ENCODE results near the gene EHF.

Gene EHF

DNA sequence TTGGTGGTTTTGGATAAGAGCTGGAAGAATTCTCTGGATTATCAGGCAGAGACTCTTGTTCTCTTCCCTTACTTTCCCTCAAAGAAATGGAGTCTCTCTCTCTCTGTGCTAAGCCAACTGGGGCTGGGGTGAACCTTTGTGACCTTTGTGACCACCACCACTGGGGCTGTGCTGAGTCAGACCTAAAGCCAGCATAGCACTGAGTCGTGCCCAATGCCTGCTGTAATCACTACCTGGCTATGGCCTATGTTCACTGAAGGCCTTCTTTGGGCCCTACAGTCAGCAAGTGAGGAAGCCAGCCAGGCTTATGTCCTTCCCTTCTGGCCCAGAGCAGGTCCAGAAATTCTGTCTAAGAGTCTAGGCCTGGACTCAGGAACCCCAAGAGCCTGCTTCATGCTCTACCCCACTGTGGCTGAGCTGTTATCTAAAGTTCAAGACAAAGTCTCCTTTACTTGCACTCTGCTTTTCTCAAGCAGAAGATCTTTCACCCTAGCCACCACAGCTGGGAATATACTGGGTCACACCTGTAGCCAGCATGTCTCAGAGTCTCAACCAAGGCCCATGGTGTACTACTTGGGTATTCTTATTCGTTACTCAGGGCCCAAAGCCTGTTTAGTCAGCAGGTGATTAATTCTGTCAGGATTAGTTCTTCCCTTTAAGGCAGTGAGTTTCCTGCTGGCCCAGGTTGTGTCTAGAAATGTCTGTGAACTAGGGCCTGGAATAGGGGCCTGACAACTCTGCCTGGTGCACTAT lies 86.0 kb downstream of the EHF start:
- Mint-ChIP-seq H3K9me3 (peaks cover 6% of the 10 kb centered on the region), H3K36me3 (ENCODE audit: low read depth) (no peaks in the 10 kb centered on the region), H3K27ac (no peak overlapping the region), H3K4me3 (no peak overlapping the region), H3K4me1 (ENCODE audit: low read depth) (no peaks in the 10 kb centered on the region), H3K27me3 (ENCODE audit: low read depth) (peaks cover 11% of the 10 kb centered on the region)
- DNase-seq (ENCODE audit: low spot score), result no peak

GRCh38 chr11:34707462-34707840 lies 86.6 kb downstream of the EHF start:
- Mint-ChIP-seq H3K36me3 (ENCODE audit: low read depth) (no peaks in the 10 kb centered on the region), H3K9me3 (peaks cover 9% of the 10 kb centered on the region), H3K4me1 (ENCODE audit: low read depth) (no peaks in the 10 kb centered on the region), H3K27ac (no peak overlapping the region), H3K4me3 (no peak overlapping the region), H3K27me3 (ENCODE audit: low read depth) (peaks cover 11% of the 10 kb centered on the region)
- DNase-seq (ENCODE audit: low spot score), result no peak

All from T-helper 2 cell treated with Interferon-gamma antibody and Interleukin-4, amounts not matched to agents 5 μg/mL and 100 μg/mL, for 36 hours (primary cell).